HG03575 (cell line): ENCODE data around the gene ZWILCH.
"Not testable (repeated sequence)": the region's sequence is repeated elsewhere in the genome, so short reads cannot be mapped to it uniquely, and the experiment has no call there.

Experiments
- ATAC-seq: cut with Tn5 transposase; IDR thresholded peaks from one replicate; pipeline ENCODE4 v1.9.1; 2021; ENCODE audit not compliant: unreplicated experiment, insufficient number of reproducible peaks, low FRiP score; ENCODE audit errors: extremely low read depth

ZWILCH gene

GRCh38 chr15:66483131-66483566 is 22.0 kb upstream of the ZWILCH start:
- no peak for ATAC-seq

- no peak for ATAC-seq
Measured at GRCh38 chr15:66484539-66485112, 20.5 kb upstream of the ZWILCH start.

- no peak for ATAC-seq
Measured at GRCh38 chr15:66486887-66487286, 18.2 kb upstream of the ZWILCH start.

- no peak for ATAC-seq
Measured at GRCh38 chr15:66488525-66488924, 16.6 kb upstream of the ZWILCH start.

- no peak for ATAC-seq
Measured at GRCh38 chr15:66489179-66489791, 15.8 kb upstream of the ZWILCH start.

GRCh38 chr15:66491846-66492245 is 13.3 kb upstream of the ZWILCH start:
- ATAC-seq: no peak

- ATAC-seq: no peak
Measured at GRCh38 chr15:66494262-66494661, 10.9 kb upstream of the ZWILCH start.

- no peak for ATAC-seq
Measured at GRCh38 chr15:66496951-66497501, 8.1 kb upstream of the ZWILCH start.

- peak; percentile 40 for ATAC-seq
Measured at GRCh38 chr15:66497502-66498455, 7.3 kb upstream of the ZWILCH start, which contains the start of gene SNAPC5. TSS of gene SNAPC5 (minus strand) at chr15:66497762. CDS start at chr15:66497731, 31 bp downstream.

GRCh38 chr15:66498501-66499386 is 6.4 kb upstream of the ZWILCH start:
- ATAC-seq: no peak

- ATAC-seq: not testable (repeated sequence)
Measured at GRCh38 chr15:66500346-66500745, 4.8 kb upstream of the ZWILCH start.

- ATAC-seq: no peak
Measured at GRCh38 chr15:66502491-66502890, 2.6 kb upstream of the ZWILCH start.

GRCh38 chr15:66503041-66503648 is 2.0 kb upstream of the ZWILCH start:
- not testable (repeated sequence) for ATAC-seq

GRCh38 chr15:66503780-66504562 is 1.2 kb upstream of the ZWILCH start:
- ATAC-seq: no peak

GRCh38 chr15:66505430-66505811 is 295 bp downstream of the ZWILCH start:
- peak; percentile 9 for ATAC-seq

GRCh38 chr15:66505818-66506217 is 692 bp downstream of the ZWILCH start:
- ATAC-seq: no peak

GRCh38 chr15:66508293-66508883 is 3.3 kb downstream of the ZWILCH start:
- no peak for ATAC-seq
